HCT116 (cell line): Measurements from ENCODE around the gene ADARB1. TPM values are rescaled to one million over a fixed set of nuclear protein-coding genes. Genes with fewer than 3 reads are reported as not detected.

Experiments used
- ATAC-seq: fragments of 200-7000 bp; cut with Tn5 transposase; 2 replicates; pipeline ENCODE4 v1.9.1; 2020; ENCODE audit warnings: mild to moderate bottlenecking, moderate library complexity
- BruUV-seq: library from RNA; stranded (reverse); fragments of 400-500 nt; replicated peaks from 2 replicates; lab custom pipeline; 2021; lab: Mats Ljungman, UMichigan
- CTCF ChIA-PET: fragments of 300-600 bp; sonication (Branson Sonifier 250); formaldehyde crosslinking; loops from one replicate; lab custom pipeline; 2021; ENCODE audit warnings: antibody characterized with exemption; lab: Charles Lee
- POLR2A ChIA-PET: fragments of 300-600, 350-600 bp; sonication (Branson Sonifier 250); formaldehyde crosslinking; loops from one replicate; lab custom pipeline; 2021; ENCODE audit warnings: antibody characterized with exemption; lab: Charles Lee
- RAD21 ChIA-PET, 2 experiments: fragments of 300-600 bp; sonication (Branson Sonifier 250); formaldehyde crosslinking; loops; one replicate each; lab custom pipeline; 2023; ENCODE audit warnings: low total read pairs in 2 of 2; ENCODE audit not compliant: uncharacterized antibody in 2 of 2, unreplicated experiment in 2 of 2, low non-redundant PET in 1 of 2; lab: Charles Lee
- DNase-seq: peaks from one replicate; pipeline ENCODE4 v3.0.0-alpha.2; 2010; ENCODE audit warnings: low read depth, low spot score
- H2AFZ ChIP-seq: fragments of 200-600 bp; shearing (Covaris generic), sonication (generic); 2 replicates; pipeline ENCODE4 v1.6.1; 2017; ENCODE audit warnings: low read depth, mixed run types, mixed read lengths, antibody characterized with exemption, low read length; ENCODE audit not compliant: poor library complexity, severe bottlenecking
- H3K27ac ChIP-seq: 2 replicates; pipeline ENCODE4 v1.5.1; 2012; ENCODE audit warnings: low read depth, low read length
- H3K27me3 ChIP-seq: fragments of 200-600 bp; sonication (generic); 2 replicates; pipeline ENCODE4 v1.6.1; 2016; ENCODE audit warnings: mixed run types, low read length, mixed read lengths; ENCODE audit not compliant: insufficient read depth
- H3K36me3 ChIP-seq, 2 experiments: fragments of 200-500 bp in 1 of 2; fragments of 200-600 bp in 1 of 2; sonication (Bioruptor generic) in 1 of 2; sonication (generic) in 1 of 2; 2 replicates each; pipeline versions ENCODE4 v1.5.1 to v1.6.1; 2014 to 2016; ENCODE audit warnings: low read length in 2 of 2, inconsistent platforms in 1 of 2, mixed read lengths in 1 of 2, mixed run types in 1 of 2; ENCODE audit not compliant: insufficient read depth in 2 of 2, control insufficient read depth in 1 of 2
- H3K4me1 ChIP-seq, 2 experiments: fragments of 200-600 bp in 1 of 2; sonication (generic) in 1 of 2; 2 replicates each; pipeline versions ENCODE4 v1.5.1 to v1.6.1; 2012 to 2017; ENCODE audit warnings: low read length in 2 of 2, inconsistent platforms in 1 of 2, mild to moderate bottlenecking in 1 of 2, mixed read lengths in 1 of 2, mixed run types in 1 of 2, moderate library complexity in 1 of 2; ENCODE audit not compliant: insufficient read depth in 2 of 2, control insufficient read depth in 1 of 2
- H3K4me2 ChIP-seq: fragments of 200-600 bp; sonication (generic); 2 replicates; pipeline ENCODE4 v1.6.1; 2017; ENCODE audit warnings: mixed run types, low read length, mixed read lengths
- H3K4me3 ChIP-seq, 2 experiments: fragments of 200-600 bp in 1 of 2; sonication (generic) in 1 of 2; replicated peaks in 1 of 2; 2 replicates each; pipeline ENCODE4 v1.5.1; 2011 to 2016; ENCODE audit warnings: low read length in 2 of 2, control low read depth in 1 of 2, low read depth in 1 of 2, mild to moderate bottlenecking in 1 of 2, mixed read lengths in 1 of 2, mixed run types in 1 of 2
- H3K79me2 ChIP-seq: fragments of 200-600 bp; sonication (generic); 2 replicates; pipeline ENCODE4 v1.6.1; 2017; ENCODE audit warnings: mild to moderate bottlenecking, mixed run types, low read length, moderate library complexity, mixed read lengths; ENCODE audit not compliant: insufficient read depth
- H3K9ac ChIP-seq: fragments of 200-600 bp; sonication (generic); 2 replicates; pipeline ENCODE4 v1.6.1; 2016; ENCODE audit warnings: low read length, mixed read lengths
- H3K9me2 ChIP-seq: fragments of 200-600 bp; sonication (generic), shearing (Covaris generic); 2 replicates; pipeline ENCODE4 v1.6.1; 2017; ENCODE audit warnings: mixed run types, mild to moderate bottlenecking, moderate library complexity; ENCODE audit not compliant: insufficient read depth
- H3K9me3 ChIP-seq, 2 experiments: fragments of 200-500 bp in 1 of 2; fragments of 200-600 bp in 1 of 2; sonication (Bioruptor generic) in 1 of 2; sonication (generic) in 1 of 2; 2 replicates each; pipeline ENCODE4 v1.6.1; 2014 to 2017; ENCODE audit warnings: low read length in 2 of 2, mixed read lengths in 2 of 2, inconsistent platforms in 1 of 2, low read depth in 1 of 2, mild to moderate bottlenecking in 1 of 2, mixed run types in 1 of 2, moderate library complexity in 1 of 2; ENCODE audit not compliant: control insufficient read depth in 1 of 2, insufficient read depth in 1 of 2
- H4K20me1 ChIP-seq: fragments of 200-600 bp; sonication (generic), shearing (Covaris generic); 2 replicates; pipeline ENCODE4 v1.6.1; 2017; ENCODE audit warnings: mixed run types, mild to moderate bottlenecking, moderate library complexity; ENCODE audit not compliant: insufficient read depth
- CBX3 ChIP-seq: IDR thresholded peaks from 2 replicates; pipeline ENCODE4 v1.6.1; 2012; ENCODE audit warnings: low read depth
- CEBPB ChIP-seq: IDR thresholded peaks from 2 replicates; pipeline ENCODE4 v1.6.1; 2012; ENCODE audit warnings: low read depth
- EZH2 ChIP-seq: fragments of 200-600 bp; sonication (generic); IDR thresholded peaks from 2 replicates; pipeline ENCODE4 v1.6.1; 2017; ENCODE audit warnings: antibody characterized with exemption, mixed run types
- EZH2phosphoT487 ChIP-seq: fragments of 200-600 bp; IDR thresholded peaks from 2 replicates; pipeline ENCODE4 v1.6.1; 2018; ENCODE audit warnings: antibody characterized with exemption, borderline replicate concordance
- POLR2A ChIP-seq: IDR thresholded peaks from 2 replicates; pipeline ENCODE4 v1.7.0; 2011; ENCODE audit warnings: borderline replicate concordance; ENCODE audit not compliant: insufficient read depth, insufficient read length; ENCODE audit errors: extremely low read depth
- POLR2AphosphoS5 ChIP-seq: IDR thresholded peaks from 2 replicates; pipeline ENCODE4 v1.6.1; 2011; ENCODE audit warnings: mild to moderate bottlenecking, low read depth, low read length, moderate library complexity
- RAD21 ChIP-seq: IDR thresholded peaks from 2 replicates; pipeline ENCODE4 v1.6.1; 2012; ENCODE audit warnings: low read depth, mild to moderate bottlenecking
- SIN3A ChIP-seq: IDR thresholded peaks from 2 replicates; pipeline ENCODE4 v1.6.1; 2012; ENCODE audit warnings: low read depth
- SP1 ChIP-seq: IDR thresholded peaks from 2 replicates; pipeline ENCODE4 v1.6.1; 2012; ENCODE audit warnings: low read depth
- SRF ChIP-seq: IDR thresholded peaks from 2 replicates; pipeline ENCODE4 v1.6.1; 2012; ENCODE audit warnings: low read depth
- ZFX ChIP-seq: fragments of 450-650 bp; IDR thresholded peaks from 2 replicates; pipeline ENCODE4 v1.6.1; 2017
- ZNF274 ChIP-seq: fragments of 200-500 bp; sonication (Bioruptor generic); IDR thresholded peaks from 2 replicates; pipeline ENCODE4 v1.6.1; 2014; ENCODE audit warnings: mild to moderate bottlenecking, low read depth, low read length, inconsistent platforms
- intact Hi-C: fragments of 100-400 bp; cut with micrococcal nuclease; formaldehyde crosslinking; loops from 2 replicates; pipeline ENCODE4 v1.10.0; 2022
- total RNA-seq: library from RNA; stranded (reverse); gene quantifications from one replicate; pipeline ENCODE4 v1.2.1, GENCODE V29; 2021; ENCODE audit not compliant: unreplicated experiment
- TF ChIP-seq, protein P1 (sequence below): IDR thresholded peaks from 2 replicates; pipeline ENCODE4 v1.6.1; 2012
- TF ChIP-seq, protein P2 (sequence below): IDR thresholded peaks from 2 replicates; pipeline ENCODE4 v1.6.1; 2011; ENCODE audit warnings: mild to moderate bottlenecking, low read length, moderate library complexity; ENCODE audit not compliant: insufficient replicate concordance; ENCODE audit errors: extremely low read depth
- TF ChIP-seq, protein P3 (sequence below): IDR thresholded peaks from 2 replicates; pipeline ENCODE4 v1.6.1; 2012; ENCODE audit warnings: low read depth
- TF ChIP-seq, protein P4 (sequence below): IDR thresholded peaks from 2 replicates; pipeline ENCODE4 v1.6.1; 2012

Gene ADARB1
- total RNA-seq, 1 experiment from 2014 or later = 13.5 TPM

DNA sequence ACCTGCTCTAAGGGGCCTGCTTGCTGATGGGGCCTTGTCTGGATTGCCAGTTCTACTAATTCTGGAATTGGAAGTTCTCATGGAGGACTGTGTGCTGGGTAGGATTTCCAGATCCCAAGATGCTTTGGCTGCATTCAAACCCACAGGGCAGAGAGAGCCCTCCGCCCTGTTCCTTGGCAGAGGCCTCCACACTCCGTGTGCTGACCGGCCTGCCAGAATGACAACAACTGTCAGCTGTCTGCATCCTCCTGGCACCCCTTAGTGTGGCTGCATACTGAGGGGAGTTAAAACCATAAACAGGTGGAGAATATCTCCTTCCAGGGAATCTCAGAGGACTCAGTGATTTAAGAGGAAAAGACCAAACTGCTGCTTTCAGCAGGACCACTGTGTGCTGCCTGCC, 60.7 kb downstream of the ADARB1 start:
- intact Hi-C loops = loop anchor here (10.0 kb wide), 1 partner anchor 620 kb away; no protein-coding TSS in a partner anchor
- Histone ChIP-seq H4K20me1 (no peaks in the 10 kb centered on the region), H3K36me3 (no peaks in the 10 kb centered on the region), H3K4me2 (no peak overlapping the region), H3K9me3 (no peaks in the 10 kb centered on the region), H3K4me3 (no peak overlapping the region), H3K27ac (no peak overlapping the region), H3K9ac (no peak overlapping the region), H3K9me2 (no peaks in the 10 kb centered on the region), H3K27me3 (no peaks in the 10 kb centered on the region), H3K79me2 (no peaks in the 10 kb centered on the region), H2AFZ (no peak overlapping the region)
- ChIA-PET CTCF (no interaction called here), RAD21 (no interaction called here), POLR2A (no interaction called here)
- no peak for DNase-seq
- no peak for TF ChIP-seq SIN3A
- TF ChIP-seq, all 23 proteins: peak for 0
- no peak for ATAC-seq
- BruUV-seq = no TSS peak
- H3K4me1 ChIP-seq = peaks cover 12 to 21% of the 10 kb centered on the region in 2 experiments

DNA sequence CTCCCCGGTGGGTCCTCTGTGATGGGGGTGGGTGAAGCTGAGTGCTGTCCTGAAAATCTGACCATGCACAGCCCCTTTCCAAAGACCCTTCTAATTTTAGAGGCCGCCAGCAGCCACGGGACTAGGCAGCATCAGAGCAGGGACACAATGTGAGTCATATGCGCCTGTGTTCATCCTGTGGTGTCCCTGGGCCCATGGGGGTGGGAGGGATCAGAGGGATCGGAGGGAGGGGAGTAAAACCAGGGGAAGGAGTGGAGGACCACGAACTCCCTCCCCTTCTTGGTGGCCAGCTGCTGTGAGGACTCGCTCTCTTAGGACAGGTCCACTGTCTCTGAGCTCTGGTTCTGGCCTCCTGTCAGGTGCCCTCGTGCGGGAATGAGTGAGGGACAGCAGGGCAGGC, 61.5 kb downstream of the ADARB1 start:
- intact Hi-C loops = loop anchor here (10.0 kb wide), 1 partner anchor 621 kb away; no protein-coding TSS in a partner anchor
- BruUV-seq = no TSS peak
- TF ChIP-seq, protein P1, sequence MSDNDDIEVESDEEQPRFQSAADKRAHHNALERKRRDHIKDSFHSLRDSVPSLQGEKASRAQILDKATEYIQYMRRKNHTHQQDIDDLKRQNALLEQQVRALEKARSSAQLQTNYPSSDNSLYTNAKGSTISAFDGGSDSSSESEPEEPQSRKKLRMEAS = no peak
- TF ChIP-seq, protein P2, sequence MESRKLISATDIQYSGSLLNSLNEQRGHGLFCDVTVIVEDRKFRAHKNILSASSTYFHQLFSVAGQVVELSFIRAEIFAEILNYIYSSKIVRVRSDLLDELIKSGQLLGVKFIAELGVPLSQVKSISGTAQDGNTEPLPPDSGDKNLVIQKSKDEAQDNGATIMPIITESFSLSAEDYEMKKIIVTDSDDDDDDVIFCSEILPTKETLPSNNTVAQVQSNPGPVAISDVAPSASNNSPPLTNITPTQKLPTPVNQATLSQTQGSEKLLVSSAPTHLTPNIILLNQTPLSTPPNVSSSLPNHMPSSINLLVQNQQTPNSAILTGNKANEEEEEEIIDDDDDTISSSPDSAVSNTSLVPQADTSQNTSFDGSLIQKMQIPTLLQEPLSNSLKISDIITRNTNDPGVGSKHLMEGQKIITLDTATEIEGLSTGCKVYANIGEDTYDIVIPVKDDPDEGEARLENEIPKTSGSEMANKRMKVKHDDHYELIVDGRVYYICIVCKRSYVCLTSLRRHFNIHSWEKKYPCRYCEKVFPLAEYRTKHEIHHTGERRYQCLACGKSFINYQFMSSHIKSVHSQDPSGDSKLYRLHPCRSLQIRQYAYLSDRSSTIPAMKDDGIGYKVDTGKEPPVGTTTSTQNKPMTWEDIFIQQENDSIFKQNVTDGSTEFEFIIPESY = no peak
- TF ChIP-seq RAD21 = no peak
- no peak for TF ChIP-seq CBX3
- no peak for TF ChIP-seq ZFX
- no peak for TF ChIP-seq EZH2phosphoT487
- no peak for TF ChIP-seq POLR2AphosphoS5
- no peak for TF ChIP-seq POLR2A
- TF ChIP-seq SP1 = no peak
- TF ChIP-seq SRF = no peak
- TF ChIP-seq CEBPB = no peak
- no peak for TF ChIP-seq ZNF274
- TF ChIP-seq, protein P3, sequence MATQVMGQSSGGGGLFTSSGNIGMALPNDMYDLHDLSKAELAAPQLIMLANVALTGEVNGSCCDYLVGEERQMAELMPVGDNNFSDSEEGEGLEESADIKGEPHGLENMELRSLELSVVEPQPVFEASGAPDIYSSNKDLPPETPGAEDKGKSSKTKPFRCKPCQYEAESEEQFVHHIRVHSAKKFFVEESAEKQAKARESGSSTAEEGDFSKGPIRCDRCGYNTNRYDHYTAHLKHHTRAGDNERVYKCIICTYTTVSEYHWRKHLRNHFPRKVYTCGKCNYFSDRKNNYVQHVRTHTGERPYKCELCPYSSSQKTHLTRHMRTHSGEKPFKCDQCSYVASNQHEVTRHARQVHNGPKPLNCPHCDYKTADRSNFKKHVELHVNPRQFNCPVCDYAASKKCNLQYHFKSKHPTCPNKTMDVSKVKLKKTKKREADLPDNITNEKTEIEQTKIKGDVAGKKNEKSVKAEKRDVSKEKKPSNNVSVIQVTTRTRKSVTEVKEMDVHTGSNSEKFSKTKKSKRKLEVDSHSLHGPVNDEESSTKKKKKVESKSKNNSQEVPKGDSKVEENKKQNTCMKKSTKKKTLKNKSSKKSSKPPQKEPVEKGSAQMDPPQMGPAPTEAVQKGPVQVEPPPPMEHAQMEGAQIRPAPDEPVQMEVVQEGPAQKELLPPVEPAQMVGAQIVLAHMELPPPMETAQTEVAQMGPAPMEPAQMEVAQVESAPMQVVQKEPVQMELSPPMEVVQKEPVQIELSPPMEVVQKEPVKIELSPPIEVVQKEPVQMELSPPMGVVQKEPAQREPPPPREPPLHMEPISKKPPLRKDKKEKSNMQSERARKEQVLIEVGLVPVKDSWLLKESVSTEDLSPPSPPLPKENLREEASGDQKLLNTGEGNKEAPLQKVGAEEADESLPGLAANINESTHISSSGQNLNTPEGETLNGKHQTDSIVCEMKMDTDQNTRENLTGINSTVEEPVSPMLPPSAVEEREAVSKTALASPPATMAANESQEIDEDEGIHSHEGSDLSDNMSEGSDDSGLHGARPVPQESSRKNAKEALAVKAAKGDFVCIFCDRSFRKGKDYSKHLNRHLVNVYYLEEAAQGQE = no peak
- TF ChIP-seq, protein P4, sequence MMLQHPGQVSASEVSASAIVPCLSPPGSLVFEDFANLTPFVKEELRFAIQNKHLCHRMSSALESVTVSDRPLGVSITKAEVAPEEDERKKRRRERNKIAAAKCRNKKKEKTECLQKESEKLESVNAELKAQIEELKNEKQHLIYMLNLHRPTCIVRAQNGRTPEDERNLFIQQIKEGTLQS = no peak
- no peak for TF ChIP-seq EZH2

More for the DNA sequence above, 61.5 kb downstream of the ADARB1 start:
- H3K9me2 ChIP-seq = no peaks in the 10 kb centered on the region
- RAD21 ChIA-PET = no interaction called here
- H3K27ac ChIP-seq = no peak overlapping the region
- no peak for ATAC-seq
- H3K27me3 ChIP-seq = no peaks in the 10 kb centered on the region
- no peaks in the 10 kb centered on the region for H3K9me3 ChIP-seq
- peaks cover 10 to 15% of the 10 kb centered on the region in 2 experiments; a peak in 3 of 4 replicates for H3K4me1 ChIP-seq
- CTCF ChIA-PET = interaction anchor here (1.1 to 3.6 kb wide), 3 partner anchors 28 to 244 kb away, joined by 3 to 54 read pairs (median 3); no protein-coding TSS in a partner anchor
- no peak overlapping the region for H3K4me3 ChIP-seq
- H2AFZ ChIP-seq = no peak overlapping the region
- no peak for DNase-seq
- H4K20me1 ChIP-seq = no peaks in the 10 kb centered on the region
- no peak overlapping the region for H3K4me2 ChIP-seq
- H3K79me2 ChIP-seq = no peaks in the 10 kb centered on the region
- H3K36me3 ChIP-seq = no peaks in the 10 kb centered on the region
- POLR2A ChIA-PET = no interaction called here
- no peak overlapping the region for H3K9ac ChIP-seq
